GM12865 (cell line): ENCODE measurements around the gene TSC1.

Source experiments
- DNase-seq: peaks from one replicate; pipeline ENCODE4 v3.0.0; 2010; ENCODE audit warnings: low read depth
- H3K4me3 ChIP-seq: 2 replicates; pipeline ENCODE4 v1.5.1; 2011; ENCODE audit warnings: mild to moderate bottlenecking, low read depth, low read length, control low read depth
- TF ChIP-seq, protein P1 (sequence below): IDR thresholded peaks from 2 replicates; pipeline ENCODE4 v1.5.1; 2011; ENCODE audit warnings: low read length, control low read depth, low read depth, inconsistent platforms; ENCODE audit not compliant: insufficient read depth; ENCODE audit errors: missing control alignments

The TSC1 gene

DNA sequence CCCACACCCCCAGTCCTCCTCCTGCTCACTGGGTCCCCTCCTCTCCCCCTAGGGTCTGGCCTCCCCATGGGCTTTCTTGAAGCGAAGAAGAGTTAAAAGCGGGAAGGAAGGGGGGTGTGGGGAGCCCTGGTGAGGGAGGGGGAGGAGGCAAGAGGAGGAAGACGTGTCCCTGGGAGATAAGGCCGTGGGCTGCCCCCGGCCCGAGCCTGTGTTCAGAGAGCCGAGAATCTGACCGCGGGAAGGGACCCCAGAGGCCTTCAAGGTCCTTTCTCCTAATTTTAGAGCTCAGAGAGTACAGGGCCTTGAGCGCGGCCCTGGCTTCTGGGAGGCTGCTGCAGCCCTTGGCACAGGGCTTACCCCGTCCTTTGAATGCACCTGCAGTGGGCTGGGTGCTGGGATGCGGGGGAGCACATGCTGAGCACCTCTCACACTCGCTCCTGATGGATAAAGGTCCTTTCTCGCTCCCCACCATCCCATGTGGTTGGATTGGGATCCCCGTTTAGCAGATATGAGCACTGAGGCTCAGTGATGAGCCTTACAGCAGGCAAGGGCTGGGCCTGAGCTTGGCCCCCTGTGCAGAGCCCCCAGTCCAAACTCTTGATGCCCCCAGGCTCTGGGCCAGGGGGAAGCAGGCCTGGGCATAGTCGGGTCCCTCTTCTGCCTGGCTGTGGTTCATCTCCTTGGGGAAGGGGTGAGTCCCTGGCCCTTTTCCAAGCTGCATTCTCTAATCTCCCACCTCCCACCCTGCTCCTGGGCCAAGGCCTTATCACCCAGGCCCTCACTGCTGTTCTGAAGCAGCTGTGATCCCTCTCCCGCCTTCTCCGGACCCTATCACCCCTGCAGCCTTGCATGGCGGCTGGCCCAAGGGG is 40.0 kb upstream of the TSC1 start:
- H3K4me3 ChIP-seq, result no peak overlapping the region
- TF ChIP-seq, protein P1, sequence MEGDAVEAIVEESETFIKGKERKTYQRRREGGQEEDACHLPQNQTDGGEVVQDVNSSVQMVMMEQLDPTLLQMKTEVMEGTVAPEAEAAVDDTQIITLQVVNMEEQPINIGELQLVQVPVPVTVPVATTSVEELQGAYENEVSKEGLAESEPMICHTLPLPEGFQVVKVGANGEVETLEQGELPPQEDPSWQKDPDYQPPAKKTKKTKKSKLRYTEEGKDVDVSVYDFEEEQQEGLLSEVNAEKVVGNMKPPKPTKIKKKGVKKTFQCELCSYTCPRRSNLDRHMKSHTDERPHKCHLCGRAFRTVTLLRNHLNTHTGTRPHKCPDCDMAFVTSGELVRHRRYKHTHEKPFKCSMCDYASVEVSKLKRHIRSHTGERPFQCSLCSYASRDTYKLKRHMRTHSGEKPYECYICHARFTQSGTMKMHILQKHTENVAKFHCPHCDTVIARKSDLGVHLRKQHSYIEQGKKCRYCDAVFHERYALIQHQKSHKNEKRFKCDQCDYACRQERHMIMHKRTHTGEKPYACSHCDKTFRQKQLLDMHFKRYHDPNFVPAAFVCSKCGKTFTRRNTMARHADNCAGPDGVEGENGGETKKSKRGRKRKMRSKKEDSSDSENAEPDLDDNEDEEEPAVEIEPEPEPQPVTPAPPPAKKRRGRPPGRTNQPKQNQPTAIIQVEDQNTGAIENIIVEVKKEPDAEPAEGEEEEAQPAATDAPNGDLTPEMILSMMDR, result no peak
- no peak for DNase-seq

DNA sequence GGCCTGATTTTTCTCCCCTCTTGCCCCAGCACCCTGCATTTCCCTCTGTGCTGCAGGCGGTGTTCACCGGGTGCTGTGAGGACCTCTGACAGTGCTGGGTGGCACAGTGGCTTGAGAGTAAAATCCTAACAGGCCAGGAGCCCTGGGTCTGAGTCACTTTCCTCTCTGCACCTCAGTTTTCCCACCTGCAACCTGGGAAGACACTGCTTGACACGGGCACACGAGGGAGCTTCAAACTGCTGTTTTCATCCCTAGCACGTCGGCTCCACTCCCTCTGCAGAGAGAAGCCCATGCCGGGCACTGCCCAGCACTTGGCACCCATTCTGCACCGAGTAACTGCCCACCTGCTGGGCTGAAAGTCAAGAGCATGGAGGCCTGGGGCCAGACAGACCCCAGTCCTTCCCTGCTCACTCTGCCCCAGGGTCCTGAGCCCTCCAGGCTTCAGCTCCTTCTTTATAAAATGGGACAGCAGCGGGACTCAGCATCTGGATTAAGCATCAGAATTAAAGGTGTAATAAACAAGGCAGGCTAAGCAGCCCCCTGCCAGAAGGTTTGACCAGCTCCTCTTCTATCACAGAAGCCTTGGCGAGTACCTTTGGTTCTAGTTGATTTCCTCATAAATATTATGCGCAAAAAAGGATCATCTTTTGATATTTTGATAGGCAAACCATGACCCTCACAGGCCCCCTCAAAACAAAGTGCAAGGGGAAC is 39.2 kb upstream of the TSC1 start:
- TF ChIP-seq, protein P1, result no peak
- no peak for DNase-seq
- no peak overlapping the region for H3K4me3 ChIP-seq

DNA sequence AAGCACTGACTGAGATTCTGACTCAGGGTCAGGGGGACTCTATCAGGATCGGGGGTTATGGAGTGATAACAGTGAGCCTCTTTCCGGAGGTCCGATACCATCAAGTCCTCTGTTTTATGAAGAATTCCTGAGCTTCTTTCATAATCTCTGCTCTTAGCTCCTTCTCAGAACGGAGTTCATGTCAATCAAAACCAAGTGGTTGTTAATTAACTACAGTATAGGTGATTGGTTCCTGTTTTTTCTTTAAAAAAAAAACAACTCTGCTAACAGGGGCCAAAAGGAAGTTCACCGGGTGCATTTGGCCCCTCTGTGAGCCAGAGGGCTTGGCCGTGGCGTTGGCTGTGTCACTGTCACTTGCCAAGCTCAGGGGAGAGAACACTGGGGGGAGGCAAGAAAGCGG is 38.0 kb upstream of the TSC1 start:
- no peak for DNase-seq
- TF ChIP-seq, protein P1, result no peak

DNA sequence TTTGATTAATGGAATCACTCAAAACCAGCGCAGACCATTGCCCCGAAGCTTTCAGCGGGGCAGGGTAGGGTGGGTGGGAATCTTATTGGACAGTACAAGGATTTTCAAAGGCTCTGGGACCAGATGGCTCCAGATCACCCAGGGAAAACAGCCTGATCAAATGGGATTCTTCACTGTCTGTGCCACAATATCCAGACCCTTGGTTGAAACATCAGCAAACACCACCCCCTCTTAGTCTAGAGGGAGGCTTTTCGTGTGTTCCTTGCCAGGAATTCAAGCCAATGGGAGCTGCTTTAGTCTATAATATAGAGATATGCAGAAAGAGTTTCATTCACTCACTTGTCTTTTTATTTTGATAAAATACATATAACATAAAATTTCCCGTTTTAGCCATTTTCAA is 35.7 kb upstream of the TSC1 start:
- DNase-seq, result no peak
- no peak overlapping the region for H3K4me3 ChIP-seq
- TF ChIP-seq, protein P1, result no peak

More for the DNA sequence above, 38.0 kb upstream of the TSC1 start:
- H3K4me3 ChIP-seq, result no peak overlapping the region

DNA sequence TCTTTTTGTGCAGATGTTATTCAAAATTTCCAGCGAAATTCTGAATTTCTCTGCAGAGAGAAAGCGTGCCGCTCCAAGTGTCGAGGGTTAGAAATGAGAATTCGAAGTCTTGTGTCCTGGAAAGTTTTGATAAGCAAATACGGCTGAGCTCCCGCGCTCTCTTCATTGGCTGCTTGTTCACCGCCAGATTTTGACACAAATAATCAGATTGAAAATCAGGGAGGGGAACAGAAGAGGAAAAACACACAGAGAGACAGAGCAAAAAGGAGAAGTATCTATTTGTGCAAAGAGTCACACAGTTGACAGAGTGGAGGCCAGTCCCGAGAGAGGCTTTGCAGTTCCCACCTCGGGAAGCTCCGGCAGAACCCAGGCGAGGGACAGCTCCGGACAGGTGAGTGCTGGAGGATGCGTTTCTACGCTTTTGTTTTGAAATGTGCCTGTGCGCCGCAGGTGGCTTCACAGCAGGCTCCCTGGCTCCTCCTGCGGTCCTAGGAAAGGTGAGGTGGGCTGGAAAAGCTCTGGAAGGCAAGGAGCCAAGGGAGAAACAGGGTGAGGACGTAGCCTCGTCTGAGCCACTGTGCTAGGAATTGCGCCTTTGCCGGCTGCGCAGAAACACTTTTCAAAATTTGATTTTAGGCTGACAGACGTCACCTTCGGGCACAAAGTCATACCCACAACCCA is 34.2 kb upstream of the TSC1 start, which contains the start of gene GFI1B:
TSS of gene GFI1B (plus strand) at position 244 of the 681 bp plus-strand sequence. CDS start 7,985 bp downstream, outside the sequence.
- TF ChIP-seq, protein P1, result no peak
- DNase-seq, result no peak
- no peak within 1 kb of the TSS for H3K4me3 ChIP-seq

DNA sequence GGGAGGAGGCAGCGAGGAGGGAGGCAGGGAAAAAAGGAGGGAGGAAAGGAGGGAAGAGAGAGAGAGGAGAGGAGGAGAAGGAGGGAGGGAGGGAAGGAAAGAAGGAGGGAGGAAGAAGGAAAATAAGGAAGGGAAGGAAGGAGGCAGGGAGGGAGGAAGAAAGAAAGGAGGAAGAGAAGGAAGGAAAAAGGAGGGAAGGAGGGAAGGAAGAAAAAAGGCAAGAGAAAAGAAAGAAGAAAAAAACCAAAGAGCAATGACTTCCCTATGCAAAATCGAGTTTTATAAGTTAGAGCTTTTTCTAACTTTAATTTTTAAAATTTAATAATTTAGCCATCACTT is 33.7 kb upstream of the TSC1 start:
- H3K4me3 ChIP-seq, result no peak overlapping the region
- TF ChIP-seq, protein P1, result no peak
- DNase-seq, result no peak
